Endothelial cell of umbilical vein (primary cell): ENCODE results near the gene CARMIL1. TPM values are rescaled to one million over a fixed set of nuclear protein-coding genes. Genes with fewer than 3 reads are reported as not detected.

Source experiments
- BruUV-seq: library from RNA; stranded (reverse); fragments of 400-500 nt; replicated peaks from 2 replicates; lab custom pipeline; 2021; lab: Mats Ljungman, UMichigan
- CTCF ChIA-PET: fragments of 300-600, 350-600 bp; sonication (Branson Sonifier 250); formaldehyde crosslinking; loops from one replicate; lab custom pipeline; 2021; ENCODE audit warnings: antibody characterized with exemption, inconsistent platforms; lab: Charles Lee
- POLR2A ChIA-PET: fragments of 300-600, 350-600 bp; sonication (Branson Sonifier 250); formaldehyde crosslinking; loops from one replicate; lab custom pipeline; 2021; ENCODE audit warnings: antibody characterized with exemption, inconsistent platforms; lab: Charles Lee
- DNase-seq: peaks from one replicate; pipeline ENCODE4 v3.0.0-alpha.2; 2011; ENCODE audit warnings: low read depth, low spot score
- FAIRE-seq: peaks from 2 replicates; lab custom pipeline; 2011; peaks lifted over from hg19 to GRCh38; lab: Jason Lieb, UNC
- H2AFZ ChIP-seq: 2 replicates; pipeline ENCODE4 v1.6.0; 2012; ENCODE audit warnings: low read depth, low read length, control low read depth, inconsistent platforms
- H3K27ac ChIP-seq: 2 replicates; pipeline ENCODE4 v1.5.1; 2011; ENCODE audit warnings: low read depth, mild to moderate bottlenecking, control low read depth, low read length, moderate library complexity; ENCODE audit not compliant: insufficient read depth
- H3K27me3 ChIP-seq, 2 experiments: 2 replicates each; pipeline versions ENCODE4 v1.6.0 to v1.6.1; 2011; ENCODE audit warnings: low read length in 2 of 2, mixed read lengths in 1 of 2; ENCODE audit not compliant: control insufficient read depth in 2 of 2, insufficient read depth in 2 of 2
- H3K36me3 ChIP-seq, 2 experiments: 2 replicates in 1 of 2; 3 replicates in 1 of 2; pipeline ENCODE4 v1.5.1; 2011; ENCODE audit warnings: low read length in 2 of 2, mild to moderate bottlenecking in 1 of 2, moderate library complexity in 1 of 2; ENCODE audit not compliant: control insufficient read depth in 2 of 2, insufficient read depth in 2 of 2; ENCODE audit errors: extremely low read depth in 1 of 2
- H3K4me1 ChIP-seq: 3 replicates; pipeline ENCODE4 v1.5.1; 2011; ENCODE audit warnings: mild to moderate bottlenecking, low read length; ENCODE audit not compliant: control insufficient read depth, insufficient read depth; ENCODE audit errors: extremely low read depth
- H3K4me2 ChIP-seq: 2 replicates; pipeline ENCODE4 v1.6.1; 2011; ENCODE audit warnings: low read length, control low read depth, mixed read lengths; ENCODE audit not compliant: insufficient read depth
- H3K4me3 ChIP-seq, 3 experiments: fragments of 200-600 bp in 1 of 3; sonication (generic), shearing (Covaris generic) in 1 of 3; replicated peaks in 1 of 3; 2 replicates each; pipeline ENCODE4 v1.5.1; 2011 to 2016; ENCODE audit warnings: control low read depth in 3 of 3, low read length in 3 of 3, mild to moderate bottlenecking in 2 of 3, inconsistent platforms in 1 of 3, low read depth in 1 of 3, moderate library complexity in 1 of 3; ENCODE audit not compliant: insufficient read depth in 1 of 3
- H3K79me2 ChIP-seq: 2 replicates; pipeline ENCODE4 v1.6.0; 2012; ENCODE audit warnings: low read length, inconsistent platforms; ENCODE audit not compliant: control insufficient read depth, insufficient read depth
- H3K9ac ChIP-seq: replicated peaks from 2 replicates; pipeline ENCODE3; 2011; ENCODE audit warnings: low read length, control low read depth; ENCODE audit not compliant: insufficient read depth; ENCODE audit errors: extremely low read depth
- H3K9me1 ChIP-seq: replicated peaks from 3 replicates; pipeline ENCODE4 v1.6.0; 2011; ENCODE audit warnings: mild to moderate bottlenecking, low read length; ENCODE audit not compliant: control insufficient read depth, insufficient read depth; ENCODE audit errors: extremely low read depth
- H3K9me3 ChIP-seq: replicated peaks from 2 replicates; pipeline ENCODE4 v1.5.1; 2012; ENCODE audit warnings: low read length, inconsistent platforms; ENCODE audit not compliant: control insufficient read depth, insufficient read depth
- H4K20me1 ChIP-seq: replicated peaks from 2 replicates; pipeline ENCODE3; 2011; ENCODE audit warnings: mild to moderate bottlenecking, low read length; ENCODE audit not compliant: control insufficient read depth, insufficient read depth; ENCODE audit errors: extremely low read depth
- JUN ChIP-seq: IDR thresholded peaks from 2 replicates; pipeline ENCODE4 v1.6.1; 2011; ENCODE audit warnings: borderline replicate concordance, low read depth; ENCODE audit not compliant: insufficient read length, insufficient read depth
- MYC ChIP-seq: IDR thresholded peaks from one replicate; pipeline ENCODE4 v1.6.1; 2011; ENCODE audit warnings: mild to moderate bottlenecking, low read depth, low read length
- POLR2A ChIP-seq: IDR thresholded peaks from 2 replicates; pipeline ENCODE4 v1.6.1; 2012; ENCODE audit warnings: low read depth, mild to moderate bottlenecking, control low read depth, low read length
- dilution Hi-C: fragments of 300-500 bp; cut with MboI; formaldehyde crosslinking; loops from one replicate; pipeline ENCODE4 v1.15.0; 2019; ENCODE audit warnings: low sequenced_read_pairs; ENCODE audit not compliant: extremely low pct_ligation_motif_present
- intact Hi-C: fragments of 100-400 bp; cut with micrococcal nuclease; formaldehyde crosslinking; loops from one replicate; pipeline ENCODE4 v1.10.0; 2022
- polyA plus RNA-seq, 4 experiments: library from polyadenylated mRNA; depleted of rRNA in 3 of 4; stranded (reverse) in 3 of 4; unstranded in 1 of 4; fragments of >200 nt; gene quantifications; 2 replicates each; pipeline versions ENCODE4 v1.2.1 to v1.2.3, GENCODE V29; 2011 to 2012; ENCODE audit warnings: missing spikeins in 1 of 4
- total RNA-seq: library from RNA; stranded (reverse); gene quantifications from 2 replicates; pipeline ENCODE4 v1.2.3, GENCODE V29; 2021
- TF ChIP-seq, protein P1 (sequence below), 2 donors: IDR thresholded peaks; 1 replicate in 1 of 2; 2 replicates in 1 of 2; pipeline ENCODE4 v1.5.1; 2011; ENCODE audit warnings: low read length in 2 of 2, mild to moderate bottlenecking in 2 of 2, moderate library complexity in 2 of 2, control low read depth in 1 of 2, inconsistent platforms in 1 of 2, low read depth in 1 of 2; ENCODE audit not compliant: insufficient read depth in 1 of 2; ENCODE audit errors: extremely low read depth in 1 of 2
- TF ChIP-seq, protein P2 (sequence below): IDR thresholded peaks from 2 replicates; pipeline ENCODE4 v1.6.1; 2011; ENCODE audit not compliant: insufficient read depth, insufficient read length

CARMIL1 gene
- total and polyA plus RNA-seq, 2 donors (not counting 3 experiments of a cell fraction or from before 2014, with no cell fraction given), result 1.3 to 8.7 TPM

DNA sequence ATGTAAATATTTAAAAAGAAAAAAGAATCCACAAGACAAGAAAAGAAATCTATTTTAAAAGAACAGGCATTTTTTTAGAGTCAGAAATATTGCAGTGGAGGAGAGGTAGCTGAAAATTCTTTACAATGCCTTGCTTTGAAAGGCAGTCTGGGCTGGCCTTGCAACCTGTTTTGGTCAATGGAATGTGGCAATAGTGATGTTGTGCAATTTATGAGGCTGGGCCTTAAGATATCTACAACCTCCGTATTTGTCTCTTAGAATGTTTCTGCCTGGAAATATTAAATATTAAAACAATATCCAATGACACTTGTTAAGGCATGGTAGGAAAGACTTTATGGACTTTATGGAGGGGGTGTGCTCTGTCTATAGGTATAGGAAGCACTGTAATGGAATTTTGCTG lies 358.0 kb downstream of the CARMIL1 start:
- no peak overlapping the region for H3K4me3 ChIP-seq
- H3K36me3 ChIP-seq, result no peaks in the 10 kb centered on the region
- CTCF ChIA-PET, result interaction anchor here (1.1 kb wide), 1 partner anchor 81 kb away, joined by 3 read pairs; no protein-coding TSS in a partner anchor
- H4K20me1 ChIP-seq, result no peaks in the 10 kb centered on the region
- no peak for DNase-seq
- H3K4me1 ChIP-seq, result no peaks in the 10 kb centered on the region
- intact Hi-C loops (no loop called here), dilution Hi-C loops (no loop called here)
- no peak overlapping the region for H3K4me2 ChIP-seq
- no peaks in the 10 kb centered on the region for H3K79me2 ChIP-seq
- H3K27ac ChIP-seq, result no peak overlapping the region
- H3K9me1 ChIP-seq, result no peaks in the 10 kb centered on the region
- TF ChIP-seq, protein P1, sequence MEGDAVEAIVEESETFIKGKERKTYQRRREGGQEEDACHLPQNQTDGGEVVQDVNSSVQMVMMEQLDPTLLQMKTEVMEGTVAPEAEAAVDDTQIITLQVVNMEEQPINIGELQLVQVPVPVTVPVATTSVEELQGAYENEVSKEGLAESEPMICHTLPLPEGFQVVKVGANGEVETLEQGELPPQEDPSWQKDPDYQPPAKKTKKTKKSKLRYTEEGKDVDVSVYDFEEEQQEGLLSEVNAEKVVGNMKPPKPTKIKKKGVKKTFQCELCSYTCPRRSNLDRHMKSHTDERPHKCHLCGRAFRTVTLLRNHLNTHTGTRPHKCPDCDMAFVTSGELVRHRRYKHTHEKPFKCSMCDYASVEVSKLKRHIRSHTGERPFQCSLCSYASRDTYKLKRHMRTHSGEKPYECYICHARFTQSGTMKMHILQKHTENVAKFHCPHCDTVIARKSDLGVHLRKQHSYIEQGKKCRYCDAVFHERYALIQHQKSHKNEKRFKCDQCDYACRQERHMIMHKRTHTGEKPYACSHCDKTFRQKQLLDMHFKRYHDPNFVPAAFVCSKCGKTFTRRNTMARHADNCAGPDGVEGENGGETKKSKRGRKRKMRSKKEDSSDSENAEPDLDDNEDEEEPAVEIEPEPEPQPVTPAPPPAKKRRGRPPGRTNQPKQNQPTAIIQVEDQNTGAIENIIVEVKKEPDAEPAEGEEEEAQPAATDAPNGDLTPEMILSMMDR (IDR thresholded peaks at IDR 0.05; ENCODE audit: extremely low read depth in 1 of 2, insufficient read depth in 1 of 2, low read depth in 1 of 2, low read length in 2 of 2), result no peak
- no peak for TF ChIP-seq POLR2A
- TF ChIP-seq JUN, result no peak
- TF ChIP-seq MYC, result no peak
- no peaks in the 10 kb centered on the region for H3K27me3 ChIP-seq
- H3K9me3 ChIP-seq, result no peaks in the 10 kb centered on the region
- FAIRE-seq, result no peak
- POLR2A ChIA-PET, result no interaction called here
- no TSS peak for BruUV-seq
- no peak overlapping the region for H2AFZ ChIP-seq
- H3K9ac ChIP-seq, result no peak overlapping the region

DNA sequence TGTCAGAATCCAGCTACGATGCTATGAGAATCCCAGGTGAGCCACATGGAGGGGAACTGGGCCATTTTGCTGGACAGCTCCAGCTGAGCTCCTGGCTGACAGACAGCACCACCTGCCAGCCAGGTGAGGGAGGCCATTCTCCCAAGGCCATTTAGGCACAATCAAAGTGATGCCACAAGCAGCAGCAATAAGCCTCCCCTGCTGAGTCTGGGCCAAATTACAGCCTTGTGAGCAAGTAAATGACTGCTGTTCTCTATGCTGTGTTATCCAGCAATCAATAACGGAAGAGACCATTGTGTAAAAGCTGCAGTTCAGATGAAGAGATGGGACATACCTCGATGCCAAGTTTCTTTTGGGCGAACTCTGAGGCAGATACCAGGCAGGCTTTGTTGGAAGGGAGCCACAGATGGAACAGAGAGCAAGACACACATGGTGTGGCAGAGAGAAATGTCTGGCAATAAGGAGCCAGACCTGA lies 358.8 kb downstream of the CARMIL1 start:
- no peak overlapping the region for H3K27ac ChIP-seq
- no peak for FAIRE-seq

More for the DNA sequence above, 358.8 kb downstream of the CARMIL1 start:
- TF ChIP-seq, protein P2, sequence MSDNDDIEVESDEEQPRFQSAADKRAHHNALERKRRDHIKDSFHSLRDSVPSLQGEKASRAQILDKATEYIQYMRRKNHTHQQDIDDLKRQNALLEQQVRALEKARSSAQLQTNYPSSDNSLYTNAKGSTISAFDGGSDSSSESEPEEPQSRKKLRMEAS, result no peak
- TF ChIP-seq MYC, result no peak
- no peaks in the 10 kb centered on the region for H3K79me2 ChIP-seq
- no peaks in the 10 kb centered on the region for H3K9me1 ChIP-seq
- H2AFZ ChIP-seq, result no peak overlapping the region
- no peak overlapping the region for H3K4me3 ChIP-seq
- intact Hi-C loops, result no loop called here
- CTCF ChIA-PET, result no interaction called here
- H3K9ac ChIP-seq, result no peak overlapping the region
- H3K4me1 ChIP-seq, result no peaks in the 10 kb centered on the region
- no peaks in the 10 kb centered on the region for H3K27me3 ChIP-seq
- BruUV-seq, result no TSS peak
- H4K20me1 ChIP-seq, result no peaks in the 10 kb centered on the region
- no peak overlapping the region for H3K4me2 ChIP-seq
- dilution Hi-C loops, result no loop called here
- no peaks in the 10 kb centered on the region for H3K9me3 ChIP-seq
- POLR2A ChIA-PET, result no interaction called here
- no peak for DNase-seq
- no peaks in the 10 kb centered on the region for H3K36me3 ChIP-seq
